Esophagus muscularis mucosa (tissue), 4 donors: Measurements from ENCODE around the gene NCAPH2. TPM values are rescaled to one million over a fixed set of nuclear protein-coding genes. Genes with fewer than 3 reads are reported as not detected.

Experiments
- DNase-seq: peaks from one replicate; pipeline ENCODE4 v3.0.0-alpha.2; 2017; ENCODE audit errors: extremely low spot score
- H3K27ac ChIP-seq, 4 donors: fragments of 200-600 bp; sonication (generic); replicated peaks in 1 of 4; 1 replicate in 3 of 4; 2 replicates in 1 of 4; pipeline ENCODE4 v1.5.1; 2016 to 2019; ENCODE audit warnings: mild to moderate bottlenecking in 1 of 4
- H3K27me3 ChIP-seq, 4 donors: fragments of 200-600 bp; sonication (generic); one replicate each; pipeline versions ENCODE4 v1.5.1 to v1.6.0; 2016 to 2019
- H3K36me3 ChIP-seq, 4 donors: fragments of 200-600 bp; sonication (generic); one replicate each; pipeline ENCODE4 v1.5.1; 2016 to 2019
- H3K4me1 ChIP-seq, 4 donors: fragments of 200-600 bp; sonication (generic); one replicate each; pipeline ENCODE4 v1.5.1; 2016 to 2019
- H3K4me3 ChIP-seq, 4 donors: fragments of 200-600 bp; sonication (generic); 1 replicate in 2 of 4; 2 replicates in 2 of 4; pipeline ENCODE4 v1.5.1; 2016 to 2019; ENCODE audit warnings: mild to moderate bottlenecking in 4 of 4, moderate library complexity in 1 of 4
- H3K9me3 ChIP-seq, 4 donors: fragments of 200-600 bp; sonication (generic); 1 replicate in 3 of 4; 2 replicates in 1 of 4; pipeline ENCODE4 v1.5.1; 2016 to 2019
- EP300 ChIP-seq: sonication (generic); formaldehyde crosslinking; IDR thresholded peaks from one replicate; pipeline ENCODE4 v1.6.1; 2017; ENCODE audit warnings: antibody characterized with exemption
- POLR2A ChIP-seq: fragments of 450-650 bp; IDR thresholded peaks from one replicate; pipeline ENCODE4 v1.6.1; 2017; ENCODE audit warnings: antibody characterized with exemption, moderate library complexity, mild to moderate bottlenecking, low read depth
- POLR2AphosphoS5 ChIP-seq, 2 donors: sonication (generic); formaldehyde crosslinking; IDR thresholded peaks; one replicate each; pipeline ENCODE4 v1.6.1; 2017; ENCODE audit warnings: antibody characterized with exemption in 2 of 2
- WGBS: methylation state at CpG from one replicate; pipeline ENCODE4 v1.1.5; 2018; 5-methylcytosine and 5-hydroxymethylcytosine counted together
- intact Hi-C: fragments of 100-400 bp; cut with DNase I; formaldehyde crosslinking; loops from one replicate; pipeline ENCODE4 v1.15.1; 2023
- total RNA-seq, 4 donors: library from RNA; depleted of rRNA; stranded (reverse); fragments of >200 nt; gene quantifications; one replicate each; pipeline versions ENCODE4 v1.1.0 to v1.2.1, GENCODE V29; 2016
- TF ChIP-seq, protein P1 (sequence below), 3 experiments: fragments of 200-600 bp in 2 of 3; fragments of 450-650 bp in 1 of 3; sonication (generic) in 2 of 3; IDR thresholded peaks; one replicate each; pipeline ENCODE4 v1.5.1; 2017 to 2019; ENCODE audit warnings: antibody characterized with exemption in 3 of 3, mild to moderate bottlenecking in 2 of 3, moderate library complexity in 1 of 3

Gene NCAPH2
- total RNA-seq, 4 donors from 2014 or later = 30.3 to 44.6 (median 41.7) TPM

DNA sequence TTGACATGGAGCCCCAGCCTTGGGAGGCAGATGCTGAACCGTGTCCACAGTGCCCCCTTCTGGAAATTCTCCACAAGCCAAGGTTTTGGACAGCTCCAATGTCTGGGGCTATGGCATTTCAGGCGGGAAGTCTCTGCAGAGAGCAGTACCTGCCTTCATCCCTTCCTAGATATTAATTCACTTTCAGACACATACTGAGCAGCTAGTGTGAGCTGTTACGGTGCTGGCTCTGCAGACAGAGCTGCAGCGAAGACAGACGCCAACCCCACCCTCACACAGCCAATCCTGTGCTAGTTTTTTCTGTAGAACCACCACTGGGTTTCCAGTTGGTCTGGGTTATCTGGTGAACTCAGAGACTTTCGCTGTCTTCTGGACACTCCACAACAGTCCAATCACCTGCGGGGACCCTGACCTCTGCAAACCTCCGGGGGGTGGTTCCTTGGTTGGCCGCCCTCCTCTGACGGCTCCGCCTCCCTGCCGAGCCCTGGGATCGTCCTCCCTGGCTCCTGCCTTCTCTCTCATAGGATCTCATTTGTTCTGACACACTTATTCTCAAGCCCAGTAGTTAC, 9.6 kb upstream of the NCAPH2 start:
- Histone ChIP-seq H3K27ac (no peak overlapping the region), H3K4me3 (no peak overlapping the region), H3K4me1 (peaks cover 0 to 5% (median 0%) of the 10 kb centered on the region in 4 donors), H3K9me3 (no peaks in the 10 kb centered on the region), H3K27me3 (peaks cover 0 to 11% (median 0%) of the 10 kb centered on the region in 4 donors), H3K36me3 (peaks cover 11 to 16% (median 14%) of the 10 kb centered on the region in 4 donors)
- WGBS = 21% methylated on average over 13 of the region's 13 CpGs
- TF ChIP-seq EP300 (no peak), POLR2A (no peak)
- TF ChIP-seq, protein P1, sequence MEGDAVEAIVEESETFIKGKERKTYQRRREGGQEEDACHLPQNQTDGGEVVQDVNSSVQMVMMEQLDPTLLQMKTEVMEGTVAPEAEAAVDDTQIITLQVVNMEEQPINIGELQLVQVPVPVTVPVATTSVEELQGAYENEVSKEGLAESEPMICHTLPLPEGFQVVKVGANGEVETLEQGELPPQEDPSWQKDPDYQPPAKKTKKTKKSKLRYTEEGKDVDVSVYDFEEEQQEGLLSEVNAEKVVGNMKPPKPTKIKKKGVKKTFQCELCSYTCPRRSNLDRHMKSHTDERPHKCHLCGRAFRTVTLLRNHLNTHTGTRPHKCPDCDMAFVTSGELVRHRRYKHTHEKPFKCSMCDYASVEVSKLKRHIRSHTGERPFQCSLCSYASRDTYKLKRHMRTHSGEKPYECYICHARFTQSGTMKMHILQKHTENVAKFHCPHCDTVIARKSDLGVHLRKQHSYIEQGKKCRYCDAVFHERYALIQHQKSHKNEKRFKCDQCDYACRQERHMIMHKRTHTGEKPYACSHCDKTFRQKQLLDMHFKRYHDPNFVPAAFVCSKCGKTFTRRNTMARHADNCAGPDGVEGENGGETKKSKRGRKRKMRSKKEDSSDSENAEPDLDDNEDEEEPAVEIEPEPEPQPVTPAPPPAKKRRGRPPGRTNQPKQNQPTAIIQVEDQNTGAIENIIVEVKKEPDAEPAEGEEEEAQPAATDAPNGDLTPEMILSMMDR (IDR thresholded peaks at IDR 0.05) = peak in 2 of 3 experiments; percentile 36 to 62
- DNase-seq = no peak
- intact Hi-C loops = no loop called here

DNA sequence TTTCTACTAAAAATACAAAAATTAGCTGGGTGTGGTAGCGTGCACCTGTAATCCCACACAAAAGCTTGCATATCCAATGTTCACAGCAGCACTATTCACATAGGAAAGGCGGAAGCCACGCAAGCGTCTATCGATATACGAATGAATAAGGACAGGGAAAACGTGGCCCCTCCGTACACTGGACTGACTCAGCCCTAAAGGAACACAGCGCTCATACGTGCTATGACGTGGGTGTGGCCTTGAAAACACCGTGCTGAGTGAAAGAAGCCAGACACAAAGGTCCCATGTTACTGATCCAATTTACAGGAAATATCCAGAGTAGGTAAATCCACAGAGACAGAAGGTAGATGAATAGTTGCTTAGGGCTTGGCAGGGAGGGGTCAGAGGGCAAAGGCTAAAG, 7.6 kb upstream of the NCAPH2 start:
- no peak overlapping the region for H3K4me3 ChIP-seq
- peaks cover 0 to 11% (median 0%) of the 10 kb centered on the region in 4 donors for H3K27me3 ChIP-seq
- no peak for TF ChIP-seq POLR2AphosphoS5 (IDR thresholded peaks at IDR 0.05)
- TF ChIP-seq, protein P1 (IDR thresholded peaks at IDR 0.05) = no peak
- TF ChIP-seq EP300 = no peak
- TF ChIP-seq POLR2A = no peak
- peaks cover 25 to 35% (median 31%) of the 10 kb centered on the region in 4 donors for H3K36me3 ChIP-seq
- WGBS = 87% methylated on average over 12 of the region's 12 CpGs
- intact Hi-C loops = no loop called here
- no peaks in the 10 kb centered on the region for H3K9me3 ChIP-seq
- H3K27ac ChIP-seq = no peak overlapping the region
- peaks cover 0 to 11% (median 4%) of the 10 kb centered on the region in 4 donors for H3K4me1 ChIP-seq
- DNase-seq = no peak

DNA sequence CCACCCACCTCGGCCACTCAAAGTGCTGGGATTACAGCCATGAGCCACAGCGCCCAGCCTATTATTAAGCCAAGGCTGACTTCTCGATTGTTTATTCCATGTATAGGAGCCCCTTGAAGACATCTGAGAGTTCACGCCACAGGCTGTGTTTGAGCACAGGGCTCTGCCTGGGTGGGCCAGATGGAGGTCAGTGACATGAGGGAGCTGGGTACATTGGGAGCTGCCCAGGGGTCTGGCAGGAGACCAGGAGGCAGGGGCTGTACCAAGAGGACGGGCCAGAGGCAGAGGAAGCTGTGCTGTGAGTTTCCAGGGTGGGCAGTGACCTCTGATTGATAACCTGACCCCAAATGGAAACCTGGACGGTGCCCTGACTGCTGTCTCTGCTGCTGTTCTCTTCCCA, 5.9 kb upstream of the NCAPH2 start:
- DNase-seq = no peak
- Histone ChIP-seq H3K4me1 (peaks cover 12 to 27% (median 20%) of the 10 kb centered on the region in 4 donors), H3K9me3 (no peaks in the 10 kb centered on the region), H3K27ac (no peak overlapping the region), H3K36me3 (peaks cover 31 to 43% (median 40%) of the 10 kb centered on the region in 4 donors), H3K27me3 (no peaks in the 10 kb centered on the region), H3K4me3 (no peak overlapping the region)
- WGBS = 81% methylated on average over 6 of the region's 6 CpGs
- TF ChIP-seq, protein P1 (IDR thresholded peaks at IDR 0.05) = no peak
- TF ChIP-seq EP300 (no peak), POLR2A (no peak), POLR2AphosphoS5 (IDR thresholded peaks at IDR 0.05) (no peak)
- intact Hi-C loops = no loop called here

DNA sequence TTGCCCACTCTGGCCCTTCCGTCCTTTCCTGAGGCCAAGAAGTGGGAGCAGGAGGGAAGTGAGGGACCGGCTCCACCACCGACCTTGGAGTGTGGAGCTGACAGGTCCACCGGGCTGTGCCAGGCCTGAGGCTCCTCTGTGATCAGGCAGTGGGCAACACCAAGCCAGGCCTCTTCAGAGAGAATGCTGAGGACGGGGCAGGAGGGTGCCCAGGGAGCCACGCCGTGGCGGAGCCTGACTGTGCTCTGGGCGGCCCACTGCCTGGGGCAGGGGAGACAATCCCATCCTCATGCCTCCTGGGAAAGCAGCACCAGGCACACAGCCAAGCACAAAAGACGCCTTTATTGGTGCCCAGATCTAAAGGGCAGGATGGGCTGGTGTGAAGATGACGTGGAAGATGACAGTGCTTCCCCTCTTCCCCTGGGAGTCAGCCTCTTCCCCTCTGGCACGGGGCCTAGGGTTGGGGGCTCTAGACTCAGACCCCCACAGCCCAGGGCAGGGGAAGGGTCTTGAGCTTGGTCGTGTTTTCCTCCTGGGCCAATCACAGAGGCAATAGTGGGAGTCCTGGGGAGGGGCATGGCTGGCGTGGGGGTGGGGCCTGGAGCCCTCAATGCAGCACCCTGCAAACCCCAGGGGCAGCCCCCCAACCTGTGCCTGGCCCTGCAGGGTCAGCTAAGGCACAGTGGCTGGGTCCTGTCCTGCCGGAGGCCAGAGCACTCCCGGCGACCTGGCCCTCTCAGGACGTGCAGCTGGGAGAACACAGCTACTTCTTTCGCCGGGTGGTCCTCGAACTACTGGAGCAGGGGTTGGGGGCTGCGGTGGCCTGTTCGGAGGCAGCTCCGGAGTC, 5.2 kb upstream of the NCAPH2 start:
- peaks cover 31 to 43% (median 40%) of the 10 kb centered on the region in 4 donors for H3K36me3 ChIP-seq
- no peak for DNase-seq
- TF ChIP-seq, protein P1 (IDR thresholded peaks at IDR 0.05) = no peak
- TF ChIP-seq POLR2A (no peak), POLR2AphosphoS5 (IDR thresholded peaks at IDR 0.05) (no peak), EP300 (no peak)
- no peak overlapping the region for H3K4me3 ChIP-seq
- H3K27me3 ChIP-seq = no peaks in the 10 kb centered on the region
- H3K9me3 ChIP-seq = no peaks in the 10 kb centered on the region
- intact Hi-C loops = no loop called here
- H3K4me1 ChIP-seq = peaks cover 13 to 29% (median 21%) of the 10 kb centered on the region in 4 donors
- WGBS = 75% methylated on average over 18 of the region's 24 CpGs
- no peak overlapping the region for H3K27ac ChIP-seq
